A549 (cell line): ENCODE results near the gene RHBDD2. TPM values are rescaled to one million over a fixed set of nuclear protein-coding genes. Genes with fewer than 3 reads are reported as not detected.

ENCODE experiments used
- ATAC-seq, 2 experiments: fragments of 200-7000 bp in 1 of 2; fragments of >200 bp in 1 of 2; cut with Nextera tagmentation in 1 of 2; cut with Tn5 transposase in 1 of 2; 3 replicates each; pipeline versions ENCODE4 v1.8.0 to v1.9.1; 2018 to 2020; ENCODE audit warnings: mild to moderate bottlenecking in 1 of 2, moderate library complexity in 1 of 2
- CTCF ChIA-PET: fragments of 300-600 bp; sonication (Branson Sonifier 250); formaldehyde crosslinking; extraction: SDS; loops from one replicate; lab custom pipeline; 2021; ENCODE audit warnings: antibody characterized with exemption, inconsistent platforms; lab: Yijun Ruan, JAX
- POLR2A ChIA-PET: fragments of 350-600 bp; formaldehyde crosslinking; extraction: SDS; loops from one replicate; lab custom pipeline; 2021; ENCODE audit warnings: antibody characterized with exemption, inconsistent platforms; lab: Yijun Ruan, JAX
- DNase-seq, 2 experiments: peaks; one replicate each; pipeline versions ENCODE4 v3.0.0 to v3.0.0-alpha.2; 2011 to 2016; ENCODE audit warnings: low read depth in 1 of 2, low spot score in 1 of 2
- FAIRE-seq: peaks from 2 replicates; lab custom pipeline; 2011; peaks lifted over from hg19 to GRCh38; lab: Jason Lieb, UNC
- H3K27ac ChIP-seq, 2 experiments: fragments of >200 bp; sonication (Bioruptor Twin); formaldehyde crosslinking; 3 replicates each; pipeline ENCODE4 v1.5.1; 2016 to 2017
- H3K4me1 ChIP-seq: fragments of >200 bp; sonication (Bioruptor Twin); formaldehyde crosslinking; 3 replicates; pipeline ENCODE4 v1.6.1; 2016
- H3K4me2 ChIP-seq: fragments of >200 bp; sonication (Bioruptor Twin); formaldehyde crosslinking; 3 replicates; pipeline ENCODE4 v1.6.1; 2016
- H3K4me3 ChIP-seq: fragments of >200 bp; sonication (Bioruptor Twin); formaldehyde crosslinking; 3 replicates; pipeline ENCODE4 v1.5.1; 2016
- H3K9me3 ChIP-seq: fragments of >200 bp; sonication (Bioruptor Twin); formaldehyde crosslinking; 3 replicates; pipeline ENCODE4 v1.6.1; 2016
- ATOH8 ChIP-seq: fragments of 250-450 bp; sonication (Bioruptor Pico); IDR thresholded peaks from 2 replicates; pipeline ENCODE4 v1.5.0; 2020; ENCODE audit warnings: low read depth, mild to moderate bottlenecking, moderate library complexity
- BCL3 ChIP-seq: fragments of >200 bp; sonication (Bioruptor Twin); formaldehyde crosslinking; IDR thresholded peaks from 3 replicates; pipeline ENCODE4 v1.6.1; 2016
- BHLHE40 ChIP-seq: IDR thresholded peaks from 2 replicates; pipeline ENCODE4 v1.6.1; 2012; ENCODE audit warnings: low read depth, low read length, inconsistent platforms
- CBX2 ChIP-seq: fragments of 200-600 bp; sonication (generic); IDR thresholded peaks from 2 replicates; pipeline ENCODE4 v1.6.1; 2016; ENCODE audit warnings: low read depth, mild to moderate bottlenecking, borderline replicate concordance
- CTCF ChIP-seq: fragments of >200 bp; sonication (Bioruptor Twin); formaldehyde crosslinking; IDR thresholded peaks from 3 replicates; pipeline ENCODE4 v1.5.1; 2016
- EHF ChIP-seq: fragments of 250-450 bp; sonication (Bioruptor Pico); IDR thresholded peaks from 2 replicates; pipeline ENCODE4 v1.5.0; 2020; ENCODE audit warnings: mild to moderate bottlenecking
- EHMT2 ChIP-seq: fragments of 200-600 bp; sonication (generic); IDR thresholded peaks from 2 replicates; pipeline ENCODE4 v1.6.1; 2016; ENCODE audit warnings: antibody characterized with exemption, low read depth, mild to moderate bottlenecking, moderate library complexity
- ELK1 ChIP-seq: fragments of 150-350 bp; IDR thresholded peaks from 2 replicates; pipeline ENCODE4 v1.6.1; 2014; ENCODE audit warnings: low read depth, mild to moderate bottlenecking, low read length
- ESRRA ChIP-seq: fragments of 150-350 bp; IDR thresholded peaks from 2 replicates; pipeline ENCODE4 v1.6.1; 2014; ENCODE audit warnings: mild to moderate bottlenecking, low read length, borderline replicate concordance
- FOSB ChIP-seq: fragments of 250-450 bp; sonication (Bioruptor Pico); IDR thresholded peaks from 2 replicates; pipeline ENCODE4 v1.5.0; 2020; ENCODE audit warnings: mild to moderate bottlenecking, moderate library complexity
- HEYL ChIP-seq: fragments of 250-450 bp; sonication (Bioruptor Pico); IDR thresholded peaks from 2 replicates; pipeline ENCODE4 v1.8.0; 2021; ENCODE audit warnings: mild to moderate bottlenecking, moderate library complexity
- HMGXB4 ChIP-seq: fragments of 250-450 bp; sonication (Bioruptor Pico); IDR thresholded peaks from 2 replicates; pipeline ENCODE4 v1.5.0; 2021; ENCODE audit warnings: mild to moderate bottlenecking, moderate library complexity, borderline replicate concordance
- JUNB ChIP-seq: fragments of >200 bp; sonication (Bioruptor Twin); formaldehyde crosslinking; IDR thresholded peaks from 2 replicates; pipeline ENCODE4 v1.6.1; 2016
- MAFK ChIP-seq: fragments of 450-650 bp; IDR thresholded peaks from 2 replicates; pipeline ENCODE4 v1.6.1; 2014; ENCODE audit not compliant: partially characterized antibody
- NFE2L2 ChIP-seq: fragments of 150-350 bp; conservative IDR thresholded peaks from 2 replicates; pipeline ENCODE4 v1.6.1; 2014; ENCODE audit warnings: low read length
- NPAS2 ChIP-seq: fragments of 250-450 bp; sonication (Bioruptor Pico); IDR thresholded peaks from 2 replicates; pipeline ENCODE4 v1.8.0; 2022; ENCODE audit warnings: mild to moderate bottlenecking, moderate library complexity, borderline replicate concordance
- NR3C1 ChIP-seq: fragments of >200 bp; sonication (Bioruptor Twin); formaldehyde crosslinking; IDR thresholded peaks from 3 replicates; pipeline ENCODE4 v1.6.1; 2017
- PHF8 ChIP-seq: fragments of 200-600 bp; sonication (generic); IDR thresholded peaks from 2 replicates; pipeline ENCODE4 v1.6.1; 2016; ENCODE audit warnings: low read depth, mild to moderate bottlenecking, antibody characterized with exemption, moderate library complexity, borderline replicate concordance
- POLR2A ChIP-seq: IDR thresholded peaks from 2 replicates; pipeline ENCODE4 v1.6.1; 2012; ENCODE audit warnings: mild to moderate bottlenecking, low read length
- RAD21 ChIP-seq, 2 experiments: fragments of >200 bp in 1 of 2; sonication (Bioruptor Twin) in 1 of 2; formaldehyde crosslinking in 1 of 2; IDR thresholded peaks in 1 of 2; conservative IDR thresholded peaks in 1 of 2; 2 replicates in 1 of 2; 3 replicates in 1 of 2; pipeline ENCODE4 v1.6.1; 2012 to 2018; ENCODE audit warnings: inconsistent platforms in 1 of 2
- RARB ChIP-seq: fragments of 250-450 bp; sonication (Bioruptor Pico); IDR thresholded peaks from 2 replicates; pipeline ENCODE4 v1.8.0; 2021; ENCODE audit warnings: mild to moderate bottlenecking, moderate library complexity
- RNF2 ChIP-seq: fragments of 200-600 bp; sonication (generic); IDR thresholded peaks from 2 replicates; pipeline ENCODE4 v1.6.1; 2016; ENCODE audit warnings: low read depth, mild to moderate bottlenecking, antibody characterized with exemption, moderate library complexity, borderline replicate concordance
- TP53 ChIP-seq: fragments of 250-450 bp; sonication (Bioruptor Pico); IDR thresholded peaks from 2 replicates; pipeline ENCODE4 v1.5.0; 2021; ENCODE audit warnings: mild to moderate bottlenecking, moderate library complexity
- USF2 ChIP-seq: fragments of 450-650 bp; IDR thresholded peaks from 2 replicates; pipeline ENCODE4 v1.6.1; 2014; ENCODE audit warnings: antibody characterized with exemption
- WGBS: methylation state at CpG from one replicate; pipeline ENCODE4 v1.1.6; 2017; ENCODE audit errors: missing lambda C conversion rate; 5-methylcytosine and 5-hydroxymethylcytosine counted together
- polyA plus RNA-seq, 4 experiments: library from polyadenylated mRNA; depleted of rRNA in 3 of 4; stranded (reverse); fragments of >200 nt; fragmentation: RNase III in 1 of 4; extraction: RNeasy Plus Mini Kit Qiagen cat#74134 plus additional on column Dnase treatment in 1 of 4; gene quantifications; 2 replicates in 3 of 4; 3 replicates in 1 of 4; pipeline ENCODE4 v1.2.3, GENCODE V29; 2011 to 2017

Gene RHBDD2
- polyA plus RNA-seq, 2 of the 4 experiments (the other 2 are of a cell fraction): 61.3 to 62.0 TPM

GRCh38 chr7:75913437-75913836, 34.6 kb downstream of the RHBDD2 start (continued):
- TF ChIP-seq MAFK (no peak), NPAS2 (CRISPR knock-in tag) (no peak)

GRCh38 chr7:75914169-75914654, 35.4 kb downstream of the RHBDD2 start:
- no peak for TF ChIP-seq BHLHE40
- TF ChIP-seq, all 56 proteins: peak for 0
- POLR2A ChIA-PET: interaction anchor here (0.7 to 3.0 kb wide), 10 partner anchors 8 to 134 kb away, joined by 3 to 33 read pairs (median 6); partner anchors contain the start of genes MDH2, RHBDD2 and STYXL1

GRCh38 chr7:75914655-75915415, 36.0 kb downstream of the RHBDD2 start, which contains the start of gene POR:
TSS of gene POR (plus strand) at chr7:75915155. CDS start at chr7:75954002, 38,847 bp downstream.
- Histone ChIP-seq H3K4me2 (peak within 1 kb of the TSS; percentile 93), H3K9me3 (no peaks in the 10 kb centered on the region), H3K4me1 (peaks cover 20% of the 10 kb centered on the region), H3K4me3 (peak within 1 kb of the TSS; percentile 81), H3K27ac (peak within 1 kb of the TSS; percentile 92 to 94)
- 2% methylated on average over 10 of the region's 82 CpGs for whole genome bisulfite sequencing
- peak; percentile 86 to 94 for DNase-seq
- no peak for FAIRE-seq
- CTCF ChIA-PET: interaction anchor here (0.7 to 1.2 kb wide), 4 partner anchors 46 to 219 kb away, joined by 3 to 4 read pairs (median 3); partner anchors contain the start of gene MDH2
- POLR2A ChIA-PET: interaction anchor here (0.7 to 3.0 kb wide), 17 partner anchors 9 to 133 kb away, joined by 3 to 33 read pairs (median 5); partner anchors contain the start of genes MDH2, RHBDD2, STYXL1 and TMEM120A
- ATAC-seq: peak; percentile 91 to 95
- TF ChIP-seq USF2 (no peak), HMGXB4 (CRISPR knock-in tag) (no peak), BHLHE40 (peak; percentile 94), CBX2 (no peak), FOSB (CRISPR knock-in tag) (0 out of 2 replicates have a peak, but pooled peaks have one; percentile 44), RNF2 (no peak), RARB (CRISPR knock-in tag) (peak; percentile 67; the same call in 1 of the 2 replicates), EHF (CRISPR knock-in tag) (no peak), BCL3 (peak; percentile 98), PHF8 (peak; percentile 97), NR3C1 (no peak), TP53 (CRISPR knock-in tag) (no peak), ATOH8 (CRISPR knock-in tag) (0 out of 2 replicates have a peak, but pooled peaks have one; percentile 23), NFE2L2 (no peak), ELK1 (no peak), RAD21 (conservative IDR thresholded peaks at IDR 0.05 in 1 of 2, IDR thresholded peaks at IDR 0.05 in 1 of 2) (peak in 1 of 2 experiments; percentile 44; a peak in 3 of 5 replicates), EHMT2 (no peak), POLR2A (peak; percentile 96), HEYL (CRISPR knock-in tag) (no peak), JUNB (0 out of 2 replicates have a peak, but pooled peaks have one; percentile 12), CTCF (no peak), ESRRA (no peak)

More at GRCh38 chr7:75914169-75914654, 35.4 kb downstream of the RHBDD2 start:
- CTCF ChIA-PET: interaction anchor here (0.7 to 1.3 kb wide), 3 partner anchors 48 to 219 kb away, joined by 3 to 4 read pairs (median 3); partner anchors contain the start of gene MDH2
- H3K4me1 ChIP-seq: peaks cover 16% of the 10 kb centered on the region
- peak overlapping the region; percentile 81 for H3K4me3 ChIP-seq
- no peak for FAIRE-seq
- DNase-seq: peak in 1 of 2 experiments; percentile 30
- peak overlapping the region; percentile 92 to 94 for H3K27ac ChIP-seq
- peak overlapping the region; percentile 87 for H3K4me2 ChIP-seq
- 19% methylated on average over 18 of the region's 18 CpGs for WGBS
- peak; percentile 21 to 50; a peak in 5 of 6 replicates for ATAC-seq
- H3K9me3 ChIP-seq: no peaks in the 10 kb centered on the region
